Gastroesophageal sphincter (tissue), 4 donors: ENCODE measurements around the gene NFIA. TPM values are rescaled to one million over a fixed set of nuclear protein-coding genes. Genes with fewer than 3 reads are reported as not detected.
"Not testable (repeated sequence)": the region's sequence is repeated elsewhere in the genome, so short reads cannot be mapped to it uniquely, and the experiment has no call there.

Experiments used
- ATAC-seq: fragments of 150-250 bp; one replicate; pipeline ENCODE4 v1.9.1; 2016; ENCODE audit warnings: mild to moderate bottlenecking, moderate library complexity
- H3K27ac ChIP-seq, 4 donors: fragments of 200-600 bp; sonication (generic) in 3 of 4; 1 replicate in 3 of 4; 2 replicates in 1 of 4; pipeline ENCODE4 v1.5.1; 2016 to 2019
- H3K27me3 ChIP-seq: fragments of 200-600 bp; sonication (generic); one replicate; pipeline ENCODE4 v1.5.1; 2019
- H3K36me3 ChIP-seq, 2 donors: fragments of 200-600 bp; sonication (generic); one replicate each; pipeline ENCODE4 v1.5.1; 2019; ENCODE audit warnings: control low read depth in 1 of 2
- H3K4me1 ChIP-seq, 3 donors: fragments of 200-600 bp; sonication (generic); 1 replicate in 2 of 3; 2 replicates in 1 of 3; pipeline ENCODE4 v1.5.1; 2016 to 2019; ENCODE audit warnings: control low read depth in 2 of 3
- H3K4me3 ChIP-seq, 2 donors: fragments of 200-600 bp; sonication (generic); one replicate each; pipeline ENCODE4 v1.5.1; 2019; ENCODE audit warnings: mild to moderate bottlenecking in 1 of 2, moderate library complexity in 1 of 2
- H3K9me3 ChIP-seq, 3 donors: fragments of 200-600 bp; sonication (generic); one replicate each; pipeline ENCODE4 v1.5.1; 2017 to 2019; ENCODE audit warnings: control low read depth in 2 of 3
- EP300 ChIP-seq: sonication (generic); formaldehyde crosslinking; IDR thresholded peaks from one replicate; pipeline ENCODE4 v1.6.1; 2017; ENCODE audit warnings: antibody characterized with exemption, mild to moderate bottlenecking
- POLR2A ChIP-seq, 2 donors: fragments of 450-650 bp; IDR thresholded peaks; one replicate each; pipeline ENCODE4 v1.6.1; 2017; ENCODE audit warnings: antibody characterized with exemption in 2 of 2, mild to moderate bottlenecking in 2 of 2, moderate library complexity in 1 of 2
- POLR2AphosphoS5 ChIP-seq: sonication (generic); formaldehyde crosslinking; IDR thresholded peaks from one replicate; pipeline ENCODE4 v1.6.1; 2017; ENCODE audit warnings: antibody characterized with exemption
- WGBS, 2 donors: methylation state at CpG; one replicate each; pipeline ENCODE4 v1.1.5; 2018; ENCODE audit warnings: low coverage in 1 of 2; 5-methylcytosine and 5-hydroxymethylcytosine counted together
- total RNA-seq, 4 donors: library from RNA; depleted of rRNA; stranded (reverse); fragments of >200 nt; gene quantifications; one replicate each; pipeline ENCODE4 v1.1.0, GENCODE V29; 2016
- TF ChIP-seq, protein P1 (sequence below), 4 experiments: fragments of 200-600 bp in 2 of 4; fragments of 450-650 bp in 2 of 4; sonication (generic) in 1 of 4; IDR thresholded peaks; one replicate each; pipeline ENCODE4 v1.5.1; 2017 to 2019; ENCODE audit warnings: antibody characterized with exemption in 4 of 4, mild to moderate bottlenecking in 2 of 4, moderate library complexity in 2 of 4

The NFIA gene
- total RNA-seq, 4 donors from 2014 or later = 123 to 205 (median 149) TPM

DNA sequence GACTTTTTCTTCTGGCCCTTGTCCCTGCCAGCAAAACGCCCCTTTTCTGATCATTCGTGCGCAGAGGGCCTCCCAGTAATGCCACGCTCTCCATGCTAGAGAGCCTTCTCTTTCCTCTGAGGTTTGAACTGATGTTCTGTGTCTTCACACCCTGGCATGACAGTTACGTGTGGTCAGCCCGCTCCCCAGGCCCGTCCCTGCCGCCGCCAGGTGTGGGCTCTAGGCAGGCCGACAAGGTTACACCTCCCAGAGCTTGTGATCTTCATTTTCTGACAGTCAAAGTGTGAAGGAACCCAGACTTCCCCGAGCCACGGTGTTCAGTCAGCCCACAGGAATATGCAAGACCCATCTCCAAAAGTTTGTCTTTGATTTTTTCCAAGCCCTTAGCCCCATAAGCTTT, 377.0 kb downstream of the NFIA start:
- 91% methylated on average over 6 of the region's 12 CpGs; no CpG with 5 or more reads in 1 of the 2 donors for WGBS, 2 donors
- Histone ChIP-seq H3K9me3 (no peaks in the 10 kb centered on the region), H3K27me3 (no peaks in the 10 kb centered on the region), H3K27ac (no peak overlapping the region), H3K36me3 (peaks cover 0 to 59% of the 10 kb centered on the region in 2 donors), H3K4me3 (no peak overlapping the region), H3K4me1 (peaks cover 0 to 3% (median 3%) of the 10 kb centered on the region in 3 donors)
- ATAC-seq = no peak
- no peak for TF ChIP-seq POLR2A (IDR thresholded peaks at IDR 0.05)
- no peak for TF ChIP-seq EP300
- TF ChIP-seq, protein P1, sequence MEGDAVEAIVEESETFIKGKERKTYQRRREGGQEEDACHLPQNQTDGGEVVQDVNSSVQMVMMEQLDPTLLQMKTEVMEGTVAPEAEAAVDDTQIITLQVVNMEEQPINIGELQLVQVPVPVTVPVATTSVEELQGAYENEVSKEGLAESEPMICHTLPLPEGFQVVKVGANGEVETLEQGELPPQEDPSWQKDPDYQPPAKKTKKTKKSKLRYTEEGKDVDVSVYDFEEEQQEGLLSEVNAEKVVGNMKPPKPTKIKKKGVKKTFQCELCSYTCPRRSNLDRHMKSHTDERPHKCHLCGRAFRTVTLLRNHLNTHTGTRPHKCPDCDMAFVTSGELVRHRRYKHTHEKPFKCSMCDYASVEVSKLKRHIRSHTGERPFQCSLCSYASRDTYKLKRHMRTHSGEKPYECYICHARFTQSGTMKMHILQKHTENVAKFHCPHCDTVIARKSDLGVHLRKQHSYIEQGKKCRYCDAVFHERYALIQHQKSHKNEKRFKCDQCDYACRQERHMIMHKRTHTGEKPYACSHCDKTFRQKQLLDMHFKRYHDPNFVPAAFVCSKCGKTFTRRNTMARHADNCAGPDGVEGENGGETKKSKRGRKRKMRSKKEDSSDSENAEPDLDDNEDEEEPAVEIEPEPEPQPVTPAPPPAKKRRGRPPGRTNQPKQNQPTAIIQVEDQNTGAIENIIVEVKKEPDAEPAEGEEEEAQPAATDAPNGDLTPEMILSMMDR (IDR thresholded peaks at IDR 0.05) = no peak
- TF ChIP-seq POLR2AphosphoS5 = no peak

DNA sequence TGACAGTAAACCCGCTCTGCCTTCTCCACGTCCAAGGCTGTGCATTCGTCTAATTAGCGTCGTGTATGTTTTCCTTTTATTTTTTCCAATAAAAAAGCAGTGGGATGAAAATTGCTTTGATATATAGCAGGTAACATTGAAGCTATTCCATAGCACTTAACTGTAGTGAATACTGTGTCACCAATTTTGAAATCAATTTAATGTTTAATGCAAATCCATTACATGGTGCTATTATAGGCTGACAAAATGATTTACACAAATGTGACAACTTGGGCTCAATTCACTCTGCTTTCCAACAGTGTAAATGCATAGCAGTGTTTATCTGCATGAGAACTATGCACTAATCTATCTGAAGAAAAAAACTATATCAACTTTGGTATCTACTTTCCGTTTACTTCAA, 377.8 kb downstream of the NFIA start:
- no peak for ATAC-seq
- 85 to 88% methylated on average over 1 to 6 of the region's 6 CpGs for WGBS, 2 donors
- Histone ChIP-seq H3K9me3 (no peaks in the 10 kb centered on the region), H3K36me3 (peaks cover 0 to 56% of the 10 kb centered on the region in 2 donors), H3K4me3 (no peak overlapping the region), H3K27me3 (no peaks in the 10 kb centered on the region), H3K27ac (no peak overlapping the region), H3K4me1 (no peaks in the 10 kb centered on the region)
- TF ChIP-seq EP300 (no peak), POLR2AphosphoS5 (no peak), POLR2A (IDR thresholded peaks at IDR 0.05) (no peak)
- TF ChIP-seq, protein P1 (IDR thresholded peaks at IDR 0.05) = no peak

DNA sequence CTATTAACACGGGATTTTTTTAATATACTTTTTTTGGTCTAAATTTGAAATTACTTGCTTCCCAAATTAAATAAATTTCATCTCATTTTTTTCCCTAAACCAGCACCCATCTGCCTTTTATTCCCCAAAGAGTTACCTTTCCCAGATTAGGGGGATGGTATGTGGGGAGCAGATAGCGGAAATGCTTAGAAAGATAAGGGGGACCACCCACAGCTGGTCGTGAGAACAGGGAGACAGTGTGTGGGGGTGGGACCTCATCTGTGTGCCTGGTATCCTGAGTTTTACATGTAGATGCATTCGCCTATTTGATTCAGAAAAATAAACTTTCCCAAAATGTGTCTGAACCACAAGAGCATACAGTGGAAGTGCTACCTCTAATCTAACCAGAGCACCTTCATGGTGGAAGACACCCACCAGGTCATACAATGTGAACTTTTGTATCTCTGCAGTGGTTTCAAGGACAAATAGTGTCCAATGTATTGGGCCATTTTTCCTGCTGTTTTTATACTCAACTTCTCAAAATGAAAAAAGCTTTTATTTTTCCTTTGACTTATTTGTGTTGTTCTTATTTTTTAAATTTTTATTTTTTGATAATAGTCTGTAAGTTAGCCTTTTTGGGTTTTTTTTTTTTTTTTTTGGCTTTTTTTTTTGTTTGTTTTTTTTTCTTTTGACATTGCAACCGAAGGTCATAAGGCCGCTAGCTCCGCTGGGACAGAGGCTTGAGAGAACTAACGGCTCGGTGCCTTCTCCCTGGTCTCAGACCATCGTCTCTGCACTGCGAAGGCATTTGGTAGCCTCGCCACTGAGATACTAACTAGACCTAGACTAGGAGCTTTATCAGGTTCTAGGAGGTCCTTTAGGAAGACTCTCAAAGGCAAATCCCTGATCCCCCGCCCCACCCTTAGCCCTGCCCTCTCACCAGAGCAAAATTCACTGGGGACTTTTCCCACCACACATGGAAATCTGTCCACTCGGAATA, 379.3 kb downstream of the NFIA start:
- Histone ChIP-seq H3K27ac (no peak overlapping the region), H3K9me3 (no peaks in the 10 kb centered on the region), H3K4me1 (no peaks in the 10 kb centered on the region), H3K36me3 (peaks cover 0 to 46% of the 10 kb centered on the region in 2 donors), H3K4me3 (no peak overlapping the region), H3K27me3 (no peaks in the 10 kb centered on the region)
- no peak for ATAC-seq
- WGBS, 2 donors = 50 to 81% methylated on average over 2 to 7 of the region's 14 CpGs
- TF ChIP-seq POLR2AphosphoS5 = no peak

DNA sequence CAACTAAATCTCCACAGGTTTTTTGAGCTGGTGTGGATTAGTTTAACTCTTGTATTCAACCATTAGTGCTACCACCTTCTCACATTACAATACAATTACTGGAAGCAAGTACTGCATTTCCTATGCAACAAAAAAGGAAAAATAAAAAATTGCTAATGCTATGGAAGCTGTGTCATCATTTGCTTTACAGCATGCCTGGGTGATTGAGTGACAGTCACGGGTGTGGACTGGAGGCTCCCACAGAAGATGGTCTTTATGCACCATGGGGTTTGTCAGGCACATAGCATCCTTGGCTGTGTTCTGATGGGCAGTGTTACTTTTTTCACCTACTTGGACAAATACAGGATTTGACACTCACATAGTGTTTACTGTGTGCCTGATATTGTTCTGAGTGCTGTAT, 380.3 kb downstream of the NFIA start:
- no peaks in the 10 kb centered on the region for H3K4me1 ChIP-seq
- no peak overlapping the region for H3K27ac ChIP-seq
- no peaks in the 10 kb centered on the region for H3K9me3 ChIP-seq
- H3K4me3 ChIP-seq = no peak overlapping the region
- peaks cover 0 to 46% of the 10 kb centered on the region in 2 donors for H3K36me3 ChIP-seq
- no peak for ATAC-seq
- H3K27me3 ChIP-seq = no peaks in the 10 kb centered on the region
- TF ChIP-seq, protein P1 (IDR thresholded peaks at IDR 0.05) = no peak
- TF ChIP-seq POLR2A (IDR thresholded peaks at IDR 0.05) (no peak), EP300 (no peak)
- 75 to 100% methylated on average over 1 of the region's 1 CpG for WGBS, 2 donors

DNA sequence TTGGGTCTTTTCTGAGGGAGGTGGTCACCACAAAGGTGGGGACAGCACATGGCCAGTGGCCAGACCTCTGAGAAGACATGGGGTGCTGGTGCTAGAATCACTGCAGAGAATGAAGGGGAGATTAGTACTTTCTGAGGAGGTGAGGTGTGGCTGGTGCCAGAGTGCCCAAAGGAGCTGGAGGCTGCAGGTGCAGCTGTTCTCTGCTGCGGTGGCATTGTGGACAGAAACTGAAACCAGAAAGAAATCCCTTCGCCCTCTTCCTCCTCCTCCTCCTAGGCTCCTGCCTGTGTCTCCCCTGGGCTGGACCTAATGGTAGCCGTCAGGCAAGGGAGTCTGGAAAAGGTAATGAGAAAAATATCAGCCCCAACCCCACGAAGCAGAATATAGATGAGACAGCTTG, 380.9 kb downstream of the NFIA start:
- no peaks in the 10 kb centered on the region for H3K4me1 ChIP-seq
- H3K27me3 ChIP-seq = no peaks in the 10 kb centered on the region
- H3K4me3 ChIP-seq = no peak overlapping the region
- 67 to 75% methylated on average over 3 of the region's 4 CpGs for WGBS, 2 donors
- no peak for ATAC-seq
- no peak overlapping the region for H3K27ac ChIP-seq
- no peak for TF ChIP-seq EP300
- TF ChIP-seq POLR2AphosphoS5 = no peak
- TF ChIP-seq, protein P1 (IDR thresholded peaks at IDR 0.05) = no peak
- TF ChIP-seq POLR2A (IDR thresholded peaks at IDR 0.05) = no peak
- H3K9me3 ChIP-seq = no peaks in the 10 kb centered on the region
- H3K36me3 ChIP-seq = peaks cover 0 to 46% of the 10 kb centered on the region in 2 donors

DNA sequence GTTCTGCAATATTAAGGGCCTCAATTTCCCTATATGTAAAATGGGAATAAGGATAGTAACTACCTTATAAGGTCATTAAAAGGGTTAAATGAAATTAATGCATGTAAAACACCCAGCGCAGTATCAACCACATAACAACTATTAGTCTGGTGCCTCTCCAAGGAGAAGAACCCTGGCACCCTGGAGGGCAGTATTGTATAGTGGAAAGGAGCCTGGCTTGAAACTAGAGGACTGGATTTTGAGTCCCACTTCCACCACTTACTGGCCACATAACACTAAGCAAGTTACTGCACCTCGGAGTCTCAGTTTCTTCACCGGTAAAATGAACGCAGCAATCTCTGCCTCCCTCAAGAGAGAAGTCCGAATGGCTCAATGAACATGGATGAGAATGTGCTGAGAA, 385.5 kb downstream of the NFIA start:
- H3K9me3 ChIP-seq, H3K4me1 ChIP-seq, ATAC-seq, H3K4me3 ChIP-seq, H3K27me3 ChIP-seq, H3K27ac ChIP-seq: not testable (repeated sequence)
- WGBS, 2 donors = 95 to 100% methylated on average over 4 to 5 of the region's 5 CpGs
- H3K36me3 ChIP-seq = peaks cover 0 to 12% of the 10 kb centered on the region in 2 donors
